ENCODE measurements around the gene IL1RAP.

DNA sequence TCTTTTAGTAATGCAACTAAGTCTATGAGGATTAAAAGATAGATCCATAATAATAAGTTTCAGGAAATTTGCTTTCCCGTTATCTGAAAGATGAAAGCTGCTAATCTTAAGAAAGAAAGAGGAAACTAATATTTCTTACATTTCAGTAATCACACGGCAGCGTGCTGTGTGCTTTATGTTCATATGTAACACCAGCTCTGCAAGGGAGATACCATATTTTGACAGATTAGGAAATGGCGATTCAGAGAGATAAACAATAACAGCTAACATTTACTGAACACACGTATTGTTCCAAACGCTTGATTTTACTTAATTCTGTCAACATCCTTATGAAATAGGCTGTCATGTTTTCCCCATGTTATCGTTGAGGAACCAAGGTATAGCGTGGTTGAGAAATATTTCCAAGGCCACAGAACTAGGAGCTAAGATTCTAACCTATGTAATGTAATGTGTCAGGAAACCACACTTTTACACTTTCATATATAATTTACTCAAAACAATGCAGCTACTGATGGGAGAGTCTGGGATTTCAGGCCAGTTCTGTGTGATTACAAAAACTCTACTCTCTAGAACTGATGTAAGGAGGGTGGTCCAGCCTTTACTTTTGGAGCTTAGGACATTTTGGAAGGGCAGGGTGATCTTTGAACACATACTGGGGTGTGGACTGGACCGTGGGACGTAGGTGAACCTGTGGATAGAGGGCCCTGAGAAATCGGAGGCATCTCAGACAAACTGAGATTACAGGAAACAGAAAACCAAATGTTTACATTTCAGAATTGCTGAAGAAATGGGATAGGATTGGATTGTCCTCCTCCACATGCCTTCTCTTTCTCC lies 100.6 kb downstream of the IL1RAP start:
- TF ChIP-seq, protein P1, sequence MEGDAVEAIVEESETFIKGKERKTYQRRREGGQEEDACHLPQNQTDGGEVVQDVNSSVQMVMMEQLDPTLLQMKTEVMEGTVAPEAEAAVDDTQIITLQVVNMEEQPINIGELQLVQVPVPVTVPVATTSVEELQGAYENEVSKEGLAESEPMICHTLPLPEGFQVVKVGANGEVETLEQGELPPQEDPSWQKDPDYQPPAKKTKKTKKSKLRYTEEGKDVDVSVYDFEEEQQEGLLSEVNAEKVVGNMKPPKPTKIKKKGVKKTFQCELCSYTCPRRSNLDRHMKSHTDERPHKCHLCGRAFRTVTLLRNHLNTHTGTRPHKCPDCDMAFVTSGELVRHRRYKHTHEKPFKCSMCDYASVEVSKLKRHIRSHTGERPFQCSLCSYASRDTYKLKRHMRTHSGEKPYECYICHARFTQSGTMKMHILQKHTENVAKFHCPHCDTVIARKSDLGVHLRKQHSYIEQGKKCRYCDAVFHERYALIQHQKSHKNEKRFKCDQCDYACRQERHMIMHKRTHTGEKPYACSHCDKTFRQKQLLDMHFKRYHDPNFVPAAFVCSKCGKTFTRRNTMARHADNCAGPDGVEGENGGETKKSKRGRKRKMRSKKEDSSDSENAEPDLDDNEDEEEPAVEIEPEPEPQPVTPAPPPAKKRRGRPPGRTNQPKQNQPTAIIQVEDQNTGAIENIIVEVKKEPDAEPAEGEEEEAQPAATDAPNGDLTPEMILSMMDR (IDR thresholded peaks at IDR 0.05): no peak
- no peak for TF ChIP-seq EP300 (IDR thresholded peaks at IDR 0.05; ENCODE audit: low read depth)
- TF ChIP-seq POLR2AphosphoS5 (IDR thresholded peaks at IDR 0.05): no peak
- no peak for TF ChIP-seq POLR2A (IDR thresholded peaks at IDR 0.05)
